Muscle of arm (tissue), 12 donors: ENCODE results near the gene ANKRD31. TPM values are rescaled to one million over a fixed set of nuclear protein-coding genes. Genes with fewer than 3 reads are reported as not detected.

Experiments
- DNase-seq: peaks from one replicate; pipeline ENCODE4 v3.0.0-alpha.2; 2013
- polyA plus RNA-seq, 12 donors: library from polyadenylated mRNA; unstranded; fragments of 120-200 nt; gene quantifications; one replicate each; pipeline ENCODE4 v1.2.1, GENCODE V29; 2013; ENCODE audit not compliant: insufficient read length in 12 of 12

ANKRD31 gene
- polyA plus RNA-seq, 12 donors = 0.08 to 0.44 (median 0.21) TPM; not detected in 2

- DNase-seq = no peak
Observed at GRCh38 chr5:75034137-75034739, 202.4 kb downstream of the ANKRD31 start.

- DNase-seq = no peak
Observed at GRCh38 chr5:75031366-75031765, 205.3 kb downstream of the ANKRD31 start.

DNA sequence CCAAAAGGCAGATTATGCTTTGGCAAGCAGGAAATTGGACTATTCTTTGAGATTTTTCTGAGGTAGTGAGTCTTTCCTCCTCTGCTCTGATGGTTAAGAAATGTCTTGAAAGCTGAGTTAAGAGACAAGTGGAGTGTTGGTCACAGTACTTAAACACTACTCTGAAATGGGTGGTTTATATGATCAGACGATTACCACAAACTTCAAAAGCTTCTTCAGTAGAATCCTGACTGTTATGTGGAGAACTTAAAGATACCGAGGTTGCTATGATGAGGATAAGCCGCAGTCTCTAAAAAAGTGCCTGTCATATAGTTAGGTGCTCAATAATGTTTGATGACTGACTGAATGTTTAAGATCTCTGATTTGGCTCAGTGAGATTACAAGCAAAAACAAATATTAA lies 208.6 kb downstream of the ANKRD31 start:
- no peak for DNase-seq

DNA sequence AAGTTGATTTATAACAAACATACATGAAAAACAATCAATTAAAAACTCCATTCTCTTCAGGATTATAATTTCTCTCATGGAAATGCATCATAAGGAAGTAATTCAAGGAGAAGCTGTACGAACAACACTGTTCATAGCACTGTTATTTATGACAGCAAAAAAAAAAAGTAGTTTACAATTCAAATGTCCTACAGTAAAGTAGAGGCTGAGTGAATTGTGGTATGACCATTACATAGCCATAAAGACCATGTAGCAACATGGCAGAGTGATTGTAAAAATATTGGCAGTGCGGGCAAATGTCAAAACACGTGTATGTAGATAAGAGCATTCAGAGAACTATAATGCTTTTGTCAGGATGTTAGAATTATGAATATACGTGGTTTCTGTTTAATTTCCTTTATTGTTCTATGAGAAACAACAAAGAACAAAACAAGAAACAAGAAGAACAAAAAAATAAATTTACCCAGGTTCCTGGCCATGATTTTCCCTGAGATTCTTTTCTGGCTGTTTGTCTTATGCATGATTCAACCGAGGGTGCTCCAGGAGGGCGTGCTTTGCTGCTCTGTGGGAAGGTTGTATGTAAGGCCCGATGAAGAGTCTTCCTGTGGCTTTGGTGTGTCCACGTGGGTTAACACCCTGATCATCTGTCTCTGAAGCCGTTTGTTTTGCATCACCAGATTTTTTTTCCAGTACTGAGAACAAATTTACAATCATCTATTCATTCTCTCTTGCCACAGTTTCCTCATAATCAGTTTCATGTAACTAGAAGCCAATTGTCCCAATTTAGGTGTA lies 213.1 kb downstream of the ANKRD31 start:
- no peak for DNase-seq

DNA sequence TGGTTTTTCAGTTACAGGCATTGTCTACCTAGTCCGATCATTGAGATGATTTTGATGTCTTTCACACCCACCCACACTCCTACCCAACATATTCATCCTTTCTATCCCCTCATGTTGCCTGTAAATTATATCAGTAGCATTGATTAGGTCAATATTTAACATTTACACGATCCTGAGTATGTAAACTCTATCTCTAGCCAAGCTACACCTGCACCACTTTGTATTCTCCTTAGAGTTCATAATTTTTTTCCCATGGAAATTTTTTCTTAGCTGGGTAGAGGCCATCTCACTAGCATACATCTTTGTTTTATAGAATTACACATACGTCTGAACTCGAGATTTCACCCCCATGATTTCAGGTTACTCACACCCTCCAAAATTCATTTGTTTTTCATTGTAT lies 214.9 kb downstream of the ANKRD31 start:
- DNase-seq = no peak

DNA sequence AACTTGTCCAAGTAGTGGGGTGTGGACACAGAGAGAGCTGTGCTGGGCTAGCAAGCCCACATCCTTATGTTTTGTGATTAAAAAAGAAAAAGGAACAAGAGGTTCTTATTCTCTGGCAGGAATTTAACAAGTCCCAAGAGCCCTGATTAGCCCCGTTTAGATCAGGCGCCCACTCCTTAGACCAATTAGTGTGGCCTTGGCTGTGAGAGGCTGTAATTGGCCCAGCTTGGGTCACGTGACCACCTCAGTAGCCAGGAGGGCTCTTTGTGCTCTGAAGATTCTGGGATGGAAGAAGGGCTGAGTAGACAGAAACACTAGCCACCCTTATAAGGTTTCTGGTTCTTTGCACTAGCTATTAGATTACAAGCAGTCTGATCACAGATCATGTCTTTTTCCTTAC lies 215.5 kb downstream of the ANKRD31 start:
- DNase-seq = no peak

- DNase-seq = no peak
Observed at GRCh38 chr5:75020016-75020656, 216.5 kb downstream of the ANKRD31 start.

DNA sequence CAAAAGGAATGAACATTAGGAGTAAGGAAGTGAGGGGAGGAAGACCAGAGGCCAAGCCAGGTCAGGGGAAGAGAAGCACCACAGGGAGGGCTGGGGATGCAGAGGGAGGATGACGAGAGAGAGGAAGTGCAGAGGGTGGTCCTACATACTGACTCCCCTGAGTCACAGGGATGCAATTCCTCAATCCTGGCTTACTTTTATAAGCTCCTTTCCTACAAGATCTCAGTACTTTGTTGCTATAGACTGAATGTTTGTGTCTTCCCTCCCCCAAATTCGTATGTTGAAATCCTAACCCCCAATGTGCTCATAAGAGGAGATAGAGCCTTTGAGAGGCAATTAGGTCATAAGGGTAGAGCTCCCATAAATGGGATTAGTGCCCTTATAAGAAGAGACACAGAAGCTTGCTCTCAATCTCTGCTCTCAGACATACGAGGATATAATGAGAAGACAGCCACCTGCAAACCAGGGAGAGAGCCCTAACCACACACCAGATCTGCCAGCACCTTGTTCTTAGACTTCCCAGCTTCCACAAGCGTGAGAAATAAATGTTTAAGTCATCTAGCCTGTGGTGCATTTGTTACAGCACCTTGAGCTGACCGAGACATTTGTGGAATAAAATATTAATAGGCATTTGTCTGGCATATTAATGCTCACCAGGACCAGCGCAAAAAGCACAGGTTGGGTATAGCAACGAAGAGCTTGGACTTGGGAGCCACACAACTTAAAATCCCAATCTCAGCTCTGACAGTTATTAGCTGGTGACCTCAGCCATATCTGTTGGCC lies 217.7 kb downstream of the ANKRD31 start:
- no peak for DNase-seq

Other genes with a start within 250 kb of the ANKRD31 start
- gene GCNT4, start 184.3 kb downstream of the ANKRD31 start, polyA plus RNA-seq = 1 to 10 TPM in 1 of 12 donors, under 1 TPM in 9, not detected in 2; 0.07 to 1.3 (median 0.14) TPM
- gene HMGCR, start 100.3 kb upstream of the ANKRD31 start, polyA plus RNA-seq = 10 to 100 TPM in 11 of 12 donors, not detected in 1; 22.1 to 77.8 (median 33.5) TPM